ENCODE results near the gene CLDN1.
A peak's percentile ranks its signal among the peaks of the same experiment; 100 is the strongest.
"Not testable (repeated sequence)": the region's sequence is repeated elsewhere in the genome, so short reads cannot be mapped to it uniquely, and the experiment has no call there.

CLDN1 gene

GRCh38 chr3:190291994-190292584 lies 30.2 kb downstream of the CLDN1 start:
- no peak for DNase-seq (ENCODE audit: low spot score)

- no peak for DNase-seq (ENCODE audit: low spot score)
These were observed 32.3 kb downstream of the CLDN1 start for GRCh38 chr3:190289989-190290388.

- DNase-seq (ENCODE audit: low spot score) = no peak
These were observed 33.4 kb downstream of the CLDN1 start for GRCh38 chr3:190288836-190289235.

GRCh38 chr3:190286014-190286413 lies 36.2 kb downstream of the CLDN1 start:
- no peak for DNase-seq (ENCODE audit: low spot score)

- DNase-seq (ENCODE audit: low spot score) = no peak
These were observed 40.8 kb downstream of the CLDN1 start for GRCh38 chr3:190281308-190282051.

GRCh38 chr3:190279690-190280089 lies 42.6 kb downstream of the CLDN1 start:
- DNase-seq (ENCODE audit: low spot score) = no peak

GRCh38 chr3:190272747-190273146 lies 49.5 kb downstream of the CLDN1 start:
- no peak for DNase-seq (ENCODE audit: low spot score)

GRCh38 chr3:190269101-190269500 lies 53.1 kb downstream of the CLDN1 start:
- no peak for DNase-seq (ENCODE audit: low spot score)

- DNase-seq (ENCODE audit: low spot score) = not testable (repeated sequence)
These were observed 54.8 kb downstream of the CLDN1 start for GRCh38 chr3:190267464-190267863.

- DNase-seq (ENCODE audit: low spot score) = no peak
These were observed 55.3 kb downstream of the CLDN1 start for GRCh38 chr3:190266913-190267290.

GRCh38 chr3:190266265-190266912 lies 55.9 kb downstream of the CLDN1 start:
- DNase-seq (ENCODE audit: low spot score) = no peak

- peak; percentile 6 for DNase-seq (ENCODE audit: low spot score)
These were observed 56.5 kb downstream of the CLDN1 start for GRCh38 chr3:190265796-190266195.

- no peak for DNase-seq (ENCODE audit: low spot score)
These were observed 57.1 kb downstream of the CLDN1 start for GRCh38 chr3:190265126-190265525.

GRCh38 chr3:190261740-190262139 lies 60.5 kb downstream of the CLDN1 start:
- DNase-seq (ENCODE audit: low spot score) = no peak

- no peak for DNase-seq (ENCODE audit: low spot score)
These were observed 61.2 kb downstream of the CLDN1 start for GRCh38 chr3:190261015-190261414.

GRCh38 chr3:190260301-190260700 lies 61.9 kb downstream of the CLDN1 start:
- DNase-seq (ENCODE audit: low spot score) = no peak

- DNase-seq (ENCODE audit: low spot score) = no peak
These were observed 63.6 kb downstream of the CLDN1 start for GRCh38 chr3:190258634-190259033.

All from hepatic stellate cell (primary cell).